GM03348 (cell line): Measurements from ENCODE around the gene NOL7.

Experiments
- DNase-seq: peaks from one replicate; pipeline ENCODE4 v3.0.0; 2012; ENCODE audit warnings: low spot score

Gene NOL7

DNA sequence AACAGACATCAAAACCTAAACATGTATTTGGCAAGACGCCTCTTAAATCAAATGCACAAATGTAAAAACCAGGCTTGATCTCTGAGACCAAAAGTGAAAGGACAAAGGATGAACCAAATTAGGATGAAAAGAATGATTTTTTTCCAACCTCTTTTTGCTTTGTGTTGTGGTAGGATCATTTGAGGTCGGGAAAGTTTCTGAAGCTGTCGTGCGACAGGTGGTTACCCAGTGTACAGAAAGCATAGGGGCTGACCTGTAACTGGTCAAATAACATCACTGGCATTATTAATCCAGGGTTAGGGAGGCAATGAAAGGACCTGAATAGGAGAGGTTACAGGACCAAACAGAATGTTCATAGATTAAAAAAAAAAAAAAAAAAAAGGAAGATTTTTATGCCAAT lies 18.1 kb upstream of the NOL7 start:
- DNase-seq: no peak

DNA sequence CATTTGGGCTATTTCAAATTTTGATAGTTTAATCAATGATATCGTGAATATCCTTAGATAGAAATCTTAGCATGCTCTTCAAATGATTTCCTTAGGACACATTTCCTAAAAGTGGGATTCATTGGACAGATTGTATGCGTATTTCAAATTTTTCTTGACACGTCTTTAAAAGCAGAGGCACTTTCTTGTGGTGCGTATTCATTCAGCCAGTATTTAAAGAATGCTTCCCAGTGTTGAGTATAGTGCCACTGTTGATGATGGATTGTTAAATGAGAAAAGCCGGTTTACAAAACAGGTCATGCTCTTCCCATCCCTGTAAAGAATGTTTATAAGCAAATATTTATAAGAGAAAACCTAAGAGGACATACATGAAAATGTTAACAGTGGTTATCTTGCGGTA lies 15.1 kb upstream of the NOL7 start:
- DNase-seq: no peak

DNA sequence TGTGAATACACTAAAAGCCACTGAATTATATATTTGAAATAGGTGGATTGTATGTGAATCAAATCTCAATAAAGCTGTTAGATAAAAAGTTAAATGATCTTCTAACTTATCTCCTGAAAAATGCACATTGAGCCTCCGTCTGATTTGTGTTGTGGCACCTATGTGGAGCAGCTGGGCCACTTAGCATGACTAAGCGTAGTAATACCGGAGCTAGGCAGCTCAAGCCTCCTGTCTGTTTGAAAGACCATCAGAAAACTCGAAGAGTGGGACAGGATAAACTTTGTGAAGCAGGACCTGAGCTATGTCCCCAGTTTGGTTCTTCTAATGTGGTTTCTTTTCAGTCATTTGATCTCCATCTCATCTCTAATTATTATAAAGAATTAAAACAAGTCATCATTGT lies 11.0 kb upstream of the NOL7 start:
- DNase-seq: no peak

DNA sequence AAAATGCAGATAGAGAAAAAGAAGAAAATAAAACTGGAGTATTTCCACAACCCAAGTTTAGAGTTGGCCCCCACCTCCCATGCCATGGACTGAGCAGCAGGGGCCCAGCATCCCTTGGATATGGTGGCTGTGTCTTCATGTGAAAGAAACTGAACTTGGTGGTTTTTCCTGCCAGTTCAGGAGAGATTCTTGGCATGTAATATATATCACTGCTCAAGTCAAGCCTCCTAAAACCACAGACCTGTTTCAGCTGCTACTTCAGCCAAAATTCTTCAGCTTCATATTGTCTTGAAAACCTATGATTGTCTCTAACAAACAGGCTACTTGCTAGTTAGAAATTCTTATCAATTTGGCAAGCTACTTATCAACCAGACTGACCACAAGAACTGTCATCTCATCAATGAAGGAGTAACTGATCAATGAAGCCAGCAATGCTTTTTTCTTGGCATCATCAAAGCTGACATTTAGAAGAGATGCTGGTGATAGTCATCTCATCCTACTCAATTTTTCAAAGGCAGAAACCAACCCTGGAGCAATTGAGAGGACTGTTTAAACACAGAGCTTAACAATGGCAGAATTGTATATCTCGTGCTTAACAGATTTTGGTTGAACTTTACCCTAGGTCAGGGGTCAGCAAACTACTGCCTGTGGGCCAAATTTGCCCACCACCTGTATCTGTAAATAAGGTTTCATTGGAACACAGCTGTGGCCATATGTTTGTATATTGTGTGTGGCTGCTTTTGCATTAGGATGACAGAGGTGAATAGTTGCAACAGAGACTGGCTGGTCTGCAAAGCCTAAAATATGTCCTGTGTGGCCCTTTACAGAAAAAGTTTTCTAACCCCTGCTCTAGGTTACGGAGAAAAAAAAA lies 10.4 kb upstream of the NOL7 start:
- DNase-seq: no peak

DNA sequence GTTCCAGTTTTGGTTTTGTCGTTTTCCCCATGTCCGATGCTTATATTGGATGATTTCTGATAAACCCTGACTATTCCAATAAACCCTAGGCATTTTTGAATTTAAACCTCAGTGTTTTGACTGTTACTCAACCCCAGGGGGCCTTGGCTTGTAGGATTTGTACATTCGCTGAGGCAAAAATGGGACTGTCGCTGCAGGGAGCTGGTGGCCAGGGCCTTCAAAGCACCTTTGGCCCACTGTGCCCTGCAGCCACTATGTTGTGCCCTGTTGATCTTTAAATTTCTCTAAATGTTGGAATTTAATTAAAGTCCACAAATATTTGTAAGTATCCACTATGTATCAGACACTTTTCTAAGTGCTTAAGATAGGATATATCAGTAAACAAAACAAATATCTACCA lies 9.5 kb upstream of the NOL7 start:
- DNase-seq: no peak

DNA sequence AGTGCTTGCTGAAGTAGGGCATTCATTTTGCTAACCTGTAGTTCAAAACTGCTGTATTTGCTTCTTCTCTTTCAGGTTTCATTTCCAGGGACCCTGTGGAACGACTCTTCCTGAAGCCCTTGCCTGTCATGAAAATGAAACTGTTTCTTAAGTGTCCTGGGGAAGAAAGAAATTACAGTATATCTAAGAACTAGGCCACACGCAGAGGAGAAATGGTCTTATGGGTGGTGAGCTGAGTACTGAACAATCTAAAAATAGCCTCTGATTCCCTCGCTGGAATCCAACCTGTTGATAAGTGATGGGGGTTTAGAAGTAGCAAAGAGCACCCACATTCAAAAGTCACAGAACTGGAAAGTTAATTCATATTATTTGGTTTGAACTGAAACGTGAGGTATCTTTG lies 3.4 kb upstream of the NOL7 start:
- DNase-seq: no peak

DNA sequence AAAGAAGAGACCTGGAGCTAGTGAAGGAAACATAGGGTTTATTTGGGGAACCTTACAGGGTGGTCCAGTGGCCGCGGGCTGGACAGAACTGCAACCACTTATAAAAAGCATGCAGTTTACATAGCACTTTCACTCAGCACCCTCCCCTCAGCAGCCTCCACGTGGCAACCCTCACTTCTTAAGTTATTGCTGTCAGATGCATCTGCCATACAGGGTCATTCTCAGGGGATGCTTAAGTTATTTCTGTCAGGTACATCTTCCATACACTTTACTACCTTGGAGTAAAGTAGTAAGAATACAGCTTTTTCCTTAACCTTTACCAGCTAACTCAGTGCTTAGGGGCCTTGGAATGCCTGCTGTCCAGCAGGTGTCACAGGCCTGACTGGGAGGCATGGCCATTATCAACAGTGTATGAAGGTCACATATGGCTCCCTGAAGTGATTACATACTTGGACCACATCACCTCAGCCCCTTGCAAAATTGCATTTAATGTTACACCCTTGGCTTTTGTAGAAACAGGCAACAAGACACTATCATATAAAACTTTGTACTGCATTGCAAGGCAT lies 2.0 kb upstream of the NOL7 start:
- DNase-seq: no peak

DNA sequence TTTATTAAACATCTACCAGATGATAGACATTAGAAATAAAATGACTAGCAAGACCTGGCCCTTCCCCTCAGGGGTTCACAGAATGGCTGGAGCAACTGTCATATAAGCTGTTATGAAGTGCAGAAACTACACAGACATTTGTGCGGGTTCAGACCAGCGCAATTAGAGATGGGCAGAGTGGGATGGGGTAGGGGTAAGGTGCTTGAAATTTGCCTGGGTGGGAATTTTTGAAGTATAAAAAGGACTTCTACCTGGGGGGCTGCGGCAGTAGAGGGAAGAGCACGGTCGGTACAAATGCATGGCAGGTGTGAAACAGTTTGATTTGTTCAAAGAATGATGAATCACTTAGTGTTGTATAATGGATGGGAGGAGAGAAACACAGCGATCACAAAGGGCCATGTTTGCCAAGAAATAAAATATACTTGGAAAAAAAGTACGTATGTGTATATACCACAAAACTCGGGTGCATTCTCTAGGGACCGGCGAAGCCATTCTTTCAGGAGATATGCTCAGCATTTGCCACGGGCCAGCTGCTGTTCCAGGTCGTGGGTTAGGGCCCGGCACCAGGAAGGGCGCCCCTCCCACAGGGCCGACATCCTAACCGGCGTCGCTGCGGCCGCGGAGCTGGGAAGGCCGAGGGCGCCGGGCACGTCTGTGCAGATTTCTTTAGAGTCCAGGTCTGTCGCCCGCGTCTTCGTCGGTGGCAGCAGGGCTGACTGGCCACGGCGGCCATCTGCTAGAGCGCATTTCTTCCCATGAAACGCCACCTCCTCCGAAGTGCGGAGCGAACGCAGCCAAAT lies 809 bp upstream of the NOL7 start:
- DNase-seq: peak; percentile 72

DNA sequence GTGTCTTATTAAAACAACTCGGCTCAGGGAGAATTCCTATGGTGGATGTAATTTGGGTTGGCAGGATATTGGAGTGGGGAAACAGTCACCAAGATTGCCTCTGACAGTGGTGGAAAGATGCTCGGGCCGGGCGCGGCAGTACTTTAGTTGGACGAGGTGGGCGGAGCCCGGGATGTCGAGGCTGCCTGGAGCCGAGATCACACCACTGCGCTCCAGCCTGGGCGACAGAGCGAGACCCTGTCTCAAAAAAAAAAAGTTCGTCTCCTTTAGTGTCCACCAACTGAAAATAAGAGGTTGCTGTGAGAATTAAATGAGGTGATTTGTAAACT lies 621 bp downstream of the NOL7 start:
- DNase-seq: peak; percentile 66

DNA sequence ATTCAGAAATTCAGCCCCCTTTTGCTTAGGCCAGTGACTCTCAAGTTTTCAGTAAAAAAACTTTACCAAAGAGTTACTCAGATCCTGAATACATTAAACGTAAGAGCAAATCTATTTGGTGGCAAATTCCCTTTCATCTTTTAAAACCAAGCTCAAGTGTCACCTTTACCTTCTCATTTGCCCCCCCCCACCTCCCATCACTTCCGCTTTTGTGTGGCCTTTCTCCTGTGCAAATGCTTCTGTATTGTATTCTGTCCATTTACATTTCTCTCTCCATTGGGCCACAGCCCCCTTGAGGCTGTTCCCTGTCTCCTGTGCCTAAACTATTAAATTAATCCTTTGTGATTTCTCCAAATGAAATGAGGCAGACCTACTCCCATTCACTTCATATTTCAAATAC lies 1.9 kb downstream of the NOL7 start:
- no peak for DNase-seq

DNA sequence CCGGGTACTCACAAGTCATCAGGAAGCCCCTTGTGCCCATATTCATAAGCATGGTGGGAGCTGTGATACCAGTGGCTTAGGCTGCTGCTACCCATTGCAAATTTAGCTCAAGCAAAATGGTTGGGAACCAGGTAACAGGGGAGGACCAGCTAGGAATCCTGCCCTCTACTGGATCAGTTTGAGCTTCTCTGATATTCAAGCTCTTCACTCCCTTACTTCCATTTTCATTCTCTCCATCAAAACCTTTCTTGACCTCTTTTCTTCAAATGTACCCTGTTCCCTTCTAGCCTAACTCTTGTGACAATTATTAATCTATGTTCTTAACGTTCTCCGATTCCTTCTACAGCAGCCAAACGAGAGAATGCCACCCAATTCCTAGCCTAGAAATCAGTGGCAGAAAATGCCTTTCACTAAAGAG lies 9.7 kb downstream of the NOL7 start:
- peak; percentile 38 for DNase-seq

DNA sequence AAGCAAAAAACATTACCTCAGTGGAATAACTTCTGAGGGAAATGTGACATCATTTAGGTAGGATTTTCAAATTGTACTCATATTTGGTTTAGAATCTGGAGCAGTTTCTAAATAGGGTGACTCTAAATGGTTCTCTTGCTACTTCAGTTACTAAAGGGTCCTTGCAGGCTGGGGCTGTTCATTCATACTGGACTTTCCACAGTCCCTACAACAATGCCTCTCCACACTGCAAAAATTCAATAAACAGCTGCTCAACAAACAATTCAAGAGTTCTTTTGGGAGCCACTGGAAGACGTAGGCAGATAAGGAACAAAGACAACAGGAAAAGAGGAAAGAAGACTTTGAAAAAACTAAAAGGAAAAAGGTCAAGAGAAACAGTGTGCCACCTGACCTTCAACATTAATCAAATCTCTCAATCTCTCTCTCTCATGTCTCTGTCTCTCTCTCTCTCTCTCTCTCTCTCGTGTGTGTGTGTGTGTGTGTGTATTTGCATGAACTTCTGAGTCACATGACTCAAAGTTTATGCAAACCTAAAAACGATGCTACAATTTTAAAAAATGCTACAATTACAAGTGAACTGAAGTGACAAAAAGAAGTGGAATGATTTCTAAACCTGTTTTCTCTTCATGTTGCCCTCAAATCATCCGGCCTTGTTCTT lies 14.5 kb downstream of the NOL7 start:
- no peak for DNase-seq

DNA sequence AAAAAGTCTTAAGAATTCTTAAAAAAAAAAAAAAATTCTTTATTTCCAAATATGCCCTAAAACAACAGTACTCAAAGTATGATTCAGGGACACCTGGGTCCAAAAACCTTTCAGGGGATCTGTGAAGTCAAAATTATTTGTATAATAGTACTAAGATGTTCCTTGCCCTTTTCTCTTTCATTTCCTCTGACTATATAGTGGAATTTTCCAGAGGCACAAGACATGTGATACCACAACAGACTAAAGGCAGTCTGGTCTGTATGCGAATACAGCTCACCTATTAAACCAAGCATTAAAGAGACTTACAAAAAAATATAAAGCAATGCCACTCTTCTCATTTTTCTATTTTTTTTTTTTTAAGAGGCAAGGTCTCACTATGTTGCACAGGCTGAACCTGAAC lies 15.4 kb downstream of the NOL7 start:
- DNase-seq: no peak

DNA sequence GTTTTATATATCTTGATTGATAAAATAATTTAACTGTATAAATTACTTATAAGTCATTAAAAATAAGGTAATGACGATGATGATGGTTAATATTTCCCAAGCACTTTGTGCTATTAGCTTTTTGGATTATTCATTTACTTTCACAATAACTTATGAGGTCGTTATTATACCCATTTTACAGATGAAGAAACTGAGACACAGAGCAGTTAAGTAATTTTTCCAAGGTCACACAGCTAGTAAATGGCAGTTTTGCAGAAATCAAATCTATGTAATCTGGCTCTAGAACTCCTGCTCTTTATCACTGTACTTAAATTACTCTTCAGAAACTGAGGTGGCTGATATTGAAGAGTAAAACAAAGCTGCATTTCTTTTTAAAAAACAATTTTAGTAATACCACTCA lies 18.2 kb downstream of the NOL7 start:
- no peak for DNase-seq

DNA sequence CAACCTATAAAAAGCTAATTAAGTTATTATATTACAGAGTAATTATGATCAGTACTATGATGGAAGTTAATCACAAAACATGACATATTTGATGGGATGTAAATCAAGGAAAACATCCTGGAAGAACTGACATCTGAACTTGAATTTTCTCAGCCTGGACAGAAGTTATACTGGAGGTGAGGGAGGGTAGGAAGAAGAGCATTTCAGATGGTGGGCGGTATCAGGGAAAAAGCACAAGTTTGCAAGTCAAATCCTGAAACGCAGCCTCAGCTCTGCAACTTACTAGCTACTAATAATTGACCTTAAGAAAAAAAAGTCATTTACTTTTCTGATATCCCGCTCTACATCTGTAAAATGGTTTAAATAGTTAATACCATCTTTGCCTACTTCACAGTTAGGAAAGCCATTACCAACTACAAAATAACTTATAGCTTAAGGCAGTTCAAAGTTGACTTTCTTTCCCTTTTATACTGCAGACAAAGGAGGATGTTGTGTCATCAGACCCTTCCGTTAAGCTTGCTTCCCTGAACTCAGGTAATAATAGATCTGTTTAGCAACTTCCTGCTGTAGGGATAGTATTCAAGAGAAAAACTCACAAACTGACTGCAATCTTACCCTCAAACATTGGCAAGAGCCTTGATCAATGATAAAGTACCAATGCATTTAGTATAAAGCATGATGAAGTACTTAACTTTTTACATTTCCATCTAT lies 21.0 kb downstream of the NOL7 start:
- DNase-seq: no peak

DNA sequence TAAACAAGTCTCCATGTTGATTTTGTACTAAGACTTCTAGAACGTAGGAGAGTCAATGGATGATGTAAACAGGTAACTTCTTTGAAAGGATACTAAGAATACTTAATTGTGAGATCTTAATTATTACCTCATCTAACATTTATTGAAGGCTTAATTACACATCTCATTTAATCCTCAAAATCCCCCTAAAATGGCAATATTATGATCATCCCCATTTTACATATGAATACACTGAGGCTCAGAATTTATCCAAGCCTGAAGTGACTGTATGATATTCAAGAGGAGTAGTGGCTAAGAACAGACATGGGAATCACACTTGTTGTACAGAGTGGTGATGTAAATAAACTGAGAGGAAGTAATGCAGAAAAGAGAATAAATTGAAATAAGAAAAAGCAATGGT lies 22.9 kb downstream of the NOL7 start:
- no peak for DNase-seq

DNA sequence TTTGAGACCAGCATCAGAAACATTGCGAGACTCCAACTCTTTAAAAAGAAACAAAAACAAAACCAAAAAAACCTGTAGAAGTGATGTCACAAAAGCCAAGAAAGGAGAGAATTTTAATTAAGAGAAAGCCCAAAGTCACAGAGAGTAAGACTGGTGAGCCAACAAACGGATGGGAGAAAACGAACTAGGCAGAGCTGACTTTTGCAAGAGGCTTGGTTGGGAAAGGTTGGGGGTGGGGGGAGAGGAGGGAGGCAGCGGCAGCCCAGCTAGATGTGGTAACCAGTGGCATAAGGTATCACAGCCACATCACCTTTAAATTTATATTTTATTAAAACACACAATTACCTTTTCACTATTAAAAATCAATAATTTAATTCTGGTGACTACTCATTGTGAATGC lies 23.5 kb downstream of the NOL7 start:
- DNase-seq: no peak

DNA sequence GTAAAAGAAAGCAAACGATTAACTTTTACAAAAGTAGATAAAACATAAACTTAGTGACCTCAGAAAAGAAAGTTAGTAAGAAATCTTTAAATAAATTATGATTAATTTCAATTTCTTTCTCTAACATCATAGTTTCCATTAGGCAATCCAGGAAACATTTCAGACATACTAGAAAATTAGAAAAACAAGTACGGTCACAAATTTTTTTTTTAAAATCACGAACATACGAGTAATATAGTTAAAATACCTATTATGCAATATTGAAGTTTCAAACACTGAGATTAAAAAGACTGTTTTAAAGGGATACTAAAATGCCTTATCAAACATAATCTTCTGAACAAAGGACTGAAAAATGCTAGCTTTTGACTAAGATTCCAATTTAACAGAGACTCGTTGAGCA lies 26.2 kb downstream of the NOL7 start:
- peak; percentile 19 for DNase-seq

DNA sequence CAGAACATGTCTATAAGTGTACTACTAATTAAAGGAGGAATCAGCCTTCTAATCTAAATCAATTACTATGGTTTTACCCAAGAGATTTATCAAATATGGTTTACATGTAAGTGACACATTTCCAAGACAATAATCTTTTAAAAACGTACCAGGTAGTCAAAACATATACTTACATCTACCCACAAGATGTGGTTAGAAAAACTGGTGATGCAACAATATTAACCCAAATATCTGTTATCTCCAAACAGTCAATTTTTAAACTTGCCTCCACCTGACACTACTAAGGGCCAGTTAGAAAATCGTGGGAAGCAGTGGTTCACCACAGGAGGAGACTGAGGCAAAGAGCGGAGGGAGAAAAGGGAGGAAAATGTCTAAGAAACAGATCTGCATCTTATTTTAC lies 28.0 kb downstream of the NOL7 start:
- no peak for DNase-seq

DNA sequence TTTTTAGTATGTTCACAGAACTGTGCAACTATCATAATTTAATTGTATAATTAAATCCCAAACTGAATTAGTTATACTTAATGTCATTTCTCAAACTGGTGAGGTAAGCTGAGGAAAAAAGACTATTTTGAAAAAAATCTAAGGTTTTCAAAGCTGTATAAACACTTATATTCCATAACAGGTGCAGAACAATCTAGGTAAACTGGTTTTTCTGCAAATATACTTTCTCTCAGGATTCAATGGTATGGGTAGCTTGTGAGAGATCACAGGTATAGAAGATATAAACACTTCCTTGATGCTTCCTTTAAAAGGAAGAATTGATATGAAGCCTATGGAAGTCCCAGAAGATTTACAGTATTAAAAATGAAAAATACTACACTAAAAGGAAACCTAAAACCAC lies 33.7 kb downstream of the NOL7 start:
- no peak for DNase-seq

DNA sequence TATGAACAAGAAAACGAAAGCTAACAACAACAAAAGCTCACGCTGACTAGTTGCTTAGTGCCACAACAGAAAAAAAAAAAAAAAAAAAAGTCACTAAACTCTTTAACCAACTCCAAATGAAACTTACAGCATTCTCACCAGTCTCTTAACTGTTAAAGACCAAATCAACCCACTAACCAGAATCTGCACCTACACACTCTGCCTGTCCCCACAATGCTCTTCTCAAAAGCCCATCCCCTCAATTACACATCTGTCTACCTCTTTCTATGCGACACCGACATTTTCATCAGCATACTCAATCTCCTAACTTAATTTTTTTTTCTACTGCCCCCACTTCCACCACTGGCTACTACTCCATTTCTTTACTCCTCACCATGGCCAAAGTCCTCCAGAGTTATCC lies 34.3 kb downstream of the NOL7 start:
- DNase-seq: no peak

DNA sequence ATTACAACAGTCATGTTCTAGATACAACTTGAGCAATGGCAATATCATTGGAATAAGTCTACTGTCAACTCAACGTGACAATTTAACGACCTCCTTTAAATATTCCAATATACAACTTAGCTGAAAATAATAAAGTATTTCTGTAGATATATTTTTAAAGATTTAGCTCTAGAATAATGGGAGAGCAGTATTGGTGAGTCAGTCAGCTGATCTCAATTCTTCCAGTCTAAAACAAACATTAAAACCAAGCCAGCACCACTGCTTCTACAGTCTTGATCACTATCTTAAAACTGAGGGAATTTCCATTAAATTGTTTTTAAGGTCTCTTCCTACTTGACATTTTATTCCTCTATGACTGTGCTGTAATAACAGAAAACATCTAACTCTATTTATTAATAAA lies 38.2 kb downstream of the NOL7 start:
- DNase-seq: peak; percentile 11
